ENCODE measurements around the gene RAB11FIP4. TPM values are rescaled to one million over a fixed set of nuclear protein-coding genes. Genes with fewer than 3 reads are reported as not detected.

RAB11FIP4 gene
- total RNA-seq, 1 experiment from 2014 or later: under 0.01 TPM

DNA sequence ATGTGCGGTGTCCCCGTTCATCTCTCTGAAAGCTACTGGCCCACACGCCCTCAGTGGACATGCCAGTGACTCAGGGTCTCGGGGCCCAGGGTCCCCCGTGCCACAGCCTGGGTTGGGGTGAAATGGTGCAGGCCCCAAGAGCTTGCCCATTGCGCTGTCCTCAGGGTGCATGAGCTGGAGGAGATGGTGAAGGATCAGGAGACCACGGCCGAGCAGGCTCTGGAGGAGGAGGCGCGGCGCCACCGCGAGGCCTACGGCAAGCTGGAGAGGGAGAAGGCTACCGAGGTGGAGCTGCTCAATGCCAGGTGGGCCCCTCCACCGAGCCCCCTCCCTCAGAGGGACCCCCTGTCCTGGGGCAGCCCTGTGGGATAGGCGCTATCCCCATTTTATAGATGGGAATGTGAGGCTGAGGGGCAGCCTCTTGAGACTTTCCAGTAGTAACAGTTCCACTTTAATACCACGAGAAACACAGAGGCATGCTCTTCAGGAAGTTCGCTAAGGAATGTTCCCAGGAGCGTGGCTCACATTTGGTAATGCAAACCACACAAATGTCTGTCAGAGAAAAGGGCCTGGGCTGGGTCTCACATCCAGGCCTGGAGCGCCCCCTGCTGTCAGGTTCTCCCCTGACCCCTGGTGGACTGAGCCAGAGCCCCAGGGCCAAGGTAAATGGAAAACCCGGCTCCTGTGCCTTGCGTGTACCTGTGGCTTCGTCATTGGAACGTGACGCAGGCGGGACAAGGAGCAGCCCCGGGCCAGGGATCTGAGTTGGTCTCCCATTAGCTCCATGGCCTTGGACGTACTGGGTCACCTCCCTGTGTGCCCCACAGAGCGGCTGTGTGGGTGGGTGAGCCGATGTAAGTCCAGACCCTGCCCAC is 133.7 kb downstream of the RAB11FIP4 start:
- peak; percentile 89 for DNase-seq (ENCODE audit: low read depth)

DNA sequence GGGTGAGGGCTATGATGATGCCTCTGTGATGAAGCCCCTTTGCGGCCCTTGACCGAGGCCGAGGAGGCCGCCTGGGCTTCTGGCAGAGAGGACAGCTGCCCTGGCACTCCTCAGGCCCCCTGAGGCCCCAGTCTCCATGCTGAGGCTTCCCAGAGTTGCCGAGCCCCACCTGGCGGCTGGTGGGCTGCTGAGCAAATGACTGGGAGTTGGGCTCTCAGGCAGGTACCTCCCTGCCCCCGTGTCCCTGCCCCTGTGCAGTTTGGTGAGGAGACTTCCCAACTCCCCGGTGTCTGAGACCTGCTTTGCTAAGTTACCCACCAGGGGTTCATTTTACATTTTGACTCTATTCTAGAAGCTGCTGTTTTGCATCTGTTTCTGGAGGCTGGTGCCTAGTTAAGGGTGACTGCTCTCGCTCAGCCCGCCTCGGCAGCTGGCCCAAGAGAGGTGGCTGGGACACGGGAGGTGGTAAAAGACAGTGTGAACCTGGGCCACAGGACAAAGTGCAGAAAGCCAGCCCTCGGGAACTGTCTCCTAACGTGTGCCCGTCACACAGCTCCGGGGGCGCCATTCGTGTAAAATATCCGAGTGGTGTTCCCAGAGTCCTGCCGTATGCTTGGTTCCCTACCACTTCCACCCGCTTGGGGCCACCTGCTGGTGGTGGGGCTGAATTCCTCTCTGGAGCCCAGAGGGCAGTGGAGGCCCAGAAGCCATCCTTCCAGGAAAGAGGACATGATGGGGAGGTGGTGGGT is 134.5 kb downstream of the RAB11FIP4 start:
- DNase-seq (ENCODE audit: low read depth): peak; percentile 17

- no peak for DNase-seq (ENCODE audit: low read depth)
Observed at GRCh38 chr17:31527606-31528005, 136.1 kb downstream of the RAB11FIP4 start.

GRCh38 chr17:31528291-31528874 is 136.9 kb downstream of the RAB11FIP4 start:
- DNase-seq (ENCODE audit: low read depth): no peak

DNA sequence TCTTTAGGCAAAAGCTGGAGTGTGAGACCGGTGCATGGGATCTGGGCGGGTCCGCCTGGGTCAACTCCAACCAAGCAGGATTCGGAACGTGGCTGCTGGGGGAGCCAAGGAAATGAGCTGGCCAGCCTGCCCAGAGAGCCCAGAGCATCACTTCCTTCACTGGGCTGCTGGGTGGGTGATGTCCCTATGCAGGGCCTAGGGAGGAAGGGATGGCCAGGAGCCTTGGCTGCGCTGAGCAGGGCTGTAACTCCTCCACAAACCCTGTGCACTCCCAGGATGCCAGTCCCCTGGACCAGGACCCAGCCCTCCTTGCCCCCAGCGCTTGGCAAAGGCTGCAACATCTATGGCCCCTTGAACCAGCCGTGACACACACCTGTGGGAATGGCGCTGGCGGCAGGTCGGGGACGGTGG is 138.4 kb downstream of the RAB11FIP4 start:
- DNase-seq (ENCODE audit: low read depth): no peak

DNA sequence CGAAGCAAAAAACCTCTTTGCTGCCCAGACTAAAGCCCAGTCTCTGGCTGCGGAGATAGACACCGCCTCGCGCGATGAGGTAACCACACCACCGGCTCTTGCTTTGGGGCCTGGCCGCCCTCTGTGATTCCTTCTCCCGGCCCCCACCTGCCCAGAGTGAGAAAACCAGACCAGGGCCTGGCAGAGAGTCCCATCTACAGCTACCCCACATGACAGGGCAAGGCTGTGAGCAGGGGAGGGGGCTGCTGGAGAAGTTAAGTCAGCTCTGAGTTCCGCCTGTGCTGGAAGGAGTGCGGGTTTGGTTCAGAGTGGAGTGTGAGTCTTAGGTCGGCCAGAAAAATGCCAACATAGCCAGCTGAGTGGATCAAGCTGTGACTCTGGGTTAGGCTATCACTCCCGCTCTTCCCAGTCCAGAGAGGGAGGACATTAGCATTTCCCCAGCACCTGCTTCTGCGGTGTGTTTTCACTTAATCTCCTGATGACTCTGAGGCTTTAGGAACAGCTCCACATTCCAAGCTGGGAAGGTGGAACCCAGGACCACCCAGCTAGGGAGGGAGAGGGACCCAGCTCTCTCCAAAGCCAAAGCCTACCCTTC is 139.0 kb downstream of the RAB11FIP4 start:
- DNase-seq (ENCODE audit: low read depth): peak; percentile 15

GRCh38 chr17:31531336-31531980 is 140.0 kb downstream of the RAB11FIP4 start:
- DNase-seq (ENCODE audit: low read depth): no peak

- DNase-seq (ENCODE audit: low read depth): no peak
Observed at GRCh38 chr17:31532081-31532480, 140.6 kb downstream of the RAB11FIP4 start.

GRCh38 chr17:31532526-31532925 is 141.1 kb downstream of the RAB11FIP4 start:
- no peak for DNase-seq (ENCODE audit: low read depth)

DNA sequence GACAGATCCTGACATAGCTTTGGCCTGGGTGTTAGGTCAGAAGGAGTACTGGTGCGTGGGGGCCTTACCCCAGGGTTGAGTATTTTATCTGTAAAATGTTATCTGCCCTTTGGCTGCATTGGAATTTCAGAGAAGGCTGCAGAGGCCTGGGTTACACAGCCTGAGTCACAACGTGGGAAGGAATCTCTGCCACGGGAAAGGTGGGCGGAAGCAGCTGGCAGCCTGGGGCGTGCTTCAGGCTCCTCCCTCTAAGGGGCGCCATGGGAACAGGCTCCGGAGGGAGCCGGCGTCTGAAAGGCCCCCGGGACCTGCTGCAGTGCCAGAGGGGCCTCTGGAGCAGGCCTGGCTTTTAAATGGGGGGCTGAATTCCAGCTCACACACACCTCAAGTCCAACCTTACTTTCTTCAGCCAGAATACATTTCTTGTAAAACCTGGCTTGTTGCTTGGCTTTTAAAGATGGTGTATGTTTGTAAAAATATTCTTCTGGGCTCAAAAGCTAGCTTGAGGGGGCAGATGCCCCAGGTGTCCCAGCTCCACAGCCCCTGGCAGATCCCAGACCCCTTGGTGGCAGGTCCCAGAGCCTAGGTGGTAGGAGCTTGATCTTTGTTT is 142.2 kb downstream of the RAB11FIP4 start:
- DNase-seq (ENCODE audit: low read depth): peak; percentile 78

DNA sequence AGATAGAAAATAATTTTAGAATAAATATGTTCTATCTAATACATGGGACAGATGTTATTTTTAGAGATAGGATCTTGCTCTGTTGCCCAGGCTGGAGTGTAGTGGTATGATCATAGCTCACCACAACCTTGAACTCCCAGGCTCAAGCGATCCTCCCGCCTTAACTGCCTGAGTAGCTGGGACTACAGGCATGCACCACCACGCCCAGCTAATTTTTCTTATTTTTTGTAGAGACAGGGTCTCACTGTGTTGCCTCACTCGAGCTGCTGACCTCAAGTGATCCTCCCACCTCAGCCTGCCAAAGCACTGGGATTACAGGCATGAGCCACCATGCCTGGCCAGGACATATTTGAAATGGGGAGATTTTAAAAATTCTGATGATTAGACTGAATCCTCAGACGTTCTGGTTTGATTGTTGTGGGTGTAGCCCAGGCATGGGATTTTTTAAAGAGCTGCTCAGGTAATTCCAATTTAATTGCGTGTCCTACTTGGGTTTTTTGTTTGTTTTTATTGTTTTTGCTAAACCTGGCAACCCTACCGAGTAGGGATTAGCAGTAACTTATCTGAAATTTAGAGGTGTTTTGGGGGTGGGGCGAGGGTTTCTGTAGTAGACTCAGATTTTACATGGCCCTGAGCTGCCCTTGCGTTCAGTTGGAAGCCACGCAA is 142.9 kb downstream of the RAB11FIP4 start:
- DNase-seq (ENCODE audit: low read depth): no peak

- DNase-seq (ENCODE audit: low read depth): no peak
Observed at GRCh38 chr17:31535581-31535981, 144.1 kb downstream of the RAB11FIP4 start.

- no peak for DNase-seq (ENCODE audit: low read depth)
Observed at GRCh38 chr17:31536451-31536850, 145.0 kb downstream of the RAB11FIP4 start.

GRCh38 chr17:31537565-31538011 is 146.1 kb downstream of the RAB11FIP4 start:
- no peak for DNase-seq (ENCODE audit: low read depth)

DNA sequence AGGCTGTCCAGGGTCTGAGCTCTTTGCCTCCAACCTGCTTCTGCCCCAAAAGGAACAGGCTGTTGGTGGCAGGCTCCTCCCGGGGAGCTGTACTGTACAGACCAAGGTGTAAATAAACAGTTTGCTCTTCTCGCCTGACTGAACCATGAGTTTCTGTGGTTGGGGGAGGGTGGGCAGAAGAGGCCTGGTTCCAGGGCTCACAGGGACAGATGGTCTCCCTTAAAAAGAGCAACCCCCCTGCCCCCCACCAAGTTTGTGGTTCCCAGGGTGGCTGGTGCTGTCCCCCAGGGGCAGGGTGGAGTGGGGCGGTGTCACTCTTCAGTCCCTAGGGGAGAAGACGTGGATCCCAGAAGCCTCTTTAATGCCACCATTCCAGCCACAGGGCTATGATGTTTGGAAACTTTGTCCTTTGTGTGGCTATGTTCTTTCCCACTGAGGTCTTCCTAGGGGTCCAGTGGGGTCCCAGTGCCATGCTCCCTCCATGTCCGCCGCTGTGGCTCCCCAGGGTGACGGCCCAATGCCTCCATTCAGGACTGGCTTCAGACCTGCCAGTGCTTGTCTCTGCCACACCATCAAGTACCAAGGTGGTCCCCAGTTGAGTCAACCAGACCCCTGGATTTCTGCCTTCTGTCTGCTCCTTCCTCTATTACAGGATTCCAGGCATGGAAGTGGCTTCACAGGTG is 146.7 kb downstream of the RAB11FIP4 start:
- no peak for DNase-seq (ENCODE audit: low read depth)

DNA sequence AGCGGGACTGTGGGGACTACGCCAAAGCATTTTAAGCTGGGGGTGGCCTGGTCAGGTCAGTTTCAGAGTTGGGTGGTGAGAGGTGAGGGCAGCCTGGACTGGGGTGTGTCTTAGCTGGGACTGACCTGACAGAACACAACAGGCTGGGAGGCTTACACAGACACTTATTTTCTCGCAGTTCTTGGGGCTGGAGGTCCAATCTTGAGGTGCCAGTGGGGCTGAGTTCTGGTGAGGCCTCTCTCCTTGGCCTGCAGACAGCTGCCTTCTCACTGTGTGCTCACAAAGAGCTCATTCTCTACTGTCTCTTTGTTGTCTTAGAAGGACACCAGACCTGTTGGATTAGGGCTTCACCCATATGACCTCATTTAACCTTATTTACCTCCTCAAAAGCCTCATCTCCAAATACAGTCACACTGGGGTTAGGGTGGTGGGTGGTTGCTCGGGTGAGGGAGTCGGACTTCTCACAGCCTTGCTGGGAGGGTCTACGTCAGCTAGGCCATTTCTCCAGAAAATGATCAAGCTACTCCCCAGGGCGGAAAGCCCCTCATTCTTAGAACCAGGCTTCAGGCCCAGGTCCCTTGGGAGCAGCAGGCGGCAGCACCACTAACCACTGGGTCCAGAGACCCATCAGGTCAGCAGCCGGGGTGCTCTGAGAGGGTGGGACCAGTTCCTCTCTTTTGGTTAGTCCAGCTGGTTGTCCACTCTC is 149.3 kb downstream of the RAB11FIP4 start:
- DNase-seq (ENCODE audit: low read depth): no peak

DNA sequence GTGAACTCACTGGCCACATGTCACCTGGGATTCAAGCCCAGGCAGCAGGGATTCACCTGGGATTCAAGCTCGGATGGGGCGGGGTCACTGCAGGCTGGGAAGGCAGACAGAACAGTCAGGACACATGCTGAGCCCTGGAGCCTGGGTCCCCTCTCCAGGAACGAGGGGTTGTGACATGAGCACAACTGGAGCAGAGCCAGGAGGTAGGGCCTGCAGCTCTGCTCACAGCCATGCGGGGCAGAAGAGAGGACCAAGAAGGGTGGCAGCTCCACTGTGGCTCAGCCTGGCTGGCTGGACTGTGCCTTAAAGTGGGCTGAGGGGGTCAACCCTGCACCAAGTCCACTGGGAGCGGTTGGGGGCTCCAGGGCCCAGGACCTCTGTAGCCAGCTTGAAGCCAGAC is 150.1 kb downstream of the RAB11FIP4 start:
- no peak for DNase-seq (ENCODE audit: low read depth)

DNA sequence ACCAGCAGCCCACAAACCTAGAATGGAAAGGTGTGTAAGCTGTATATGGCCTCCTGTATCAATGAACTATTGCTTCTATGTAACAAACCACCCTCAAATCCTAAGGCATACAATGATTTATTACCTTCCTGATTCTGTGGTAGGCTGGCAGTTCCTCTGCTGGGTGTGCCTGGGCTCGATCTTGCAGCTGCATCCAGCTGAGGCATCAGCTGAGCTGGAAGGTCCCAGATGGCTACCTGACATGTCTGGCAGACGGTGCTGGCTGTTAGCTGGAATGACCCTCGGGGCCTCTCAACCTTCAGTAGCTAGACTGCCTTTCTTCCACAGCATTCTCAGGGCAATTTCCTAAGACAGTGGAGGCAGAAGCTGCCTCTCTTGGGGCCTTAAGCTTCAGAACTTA is 152.7 kb downstream of the RAB11FIP4 start:
- DNase-seq (ENCODE audit: low read depth): no peak

- no peak for DNase-seq (ENCODE audit: low read depth)
Observed at GRCh38 chr17:31546650-31547049, 155.2 kb downstream of the RAB11FIP4 start.
